K562 (cell line): ENCODE data around the gene RPS10. TPM values are rescaled to one million over a fixed set of nuclear protein-coding genes. Genes with fewer than 3 reads are reported as not detected.

Experiments
- ATF3 ChIP-seq, 2 experiments: fragments of 450-650 bp in 1 of 2; sonication (generic) in 1 of 2; formaldehyde crosslinking in 1 of 2; IDR thresholded peaks in 1 of 2; conservative IDR thresholded peaks in 1 of 2; 2 replicates each; pipeline versions ENCODE4 v1.6.1 to v1.8.1; 2016 to 2023; ENCODE audit warnings: mild to moderate bottlenecking in 2 of 2, moderate library complexity in 2 of 2, inconsistent platforms in 1 of 2, missing genetic modification reagents in 1 of 2
- CEBPB ChIP-seq: fragments of 450-650 bp; IDR thresholded peaks from 2 replicates; pipeline ENCODE4 v1.6.1; 2016; ENCODE audit warnings: missing genetic modification characterization, missing compliant biosample characterization
- DEAF1 ChIP-seq: fragments of 450-650 bp; formaldehyde crosslinking; IDR thresholded peaks from 2 replicates; pipeline ENCODE4 v1.4.0; 2020; ENCODE audit warnings: mild to moderate bottlenecking, moderate library complexity
- FOXJ2 ChIP-seq: fragments of 200-800 bp; sonication (Bioruptor generic); IDR thresholded peaks from 2 replicates; pipeline ENCODE4 v1.6.1; 2016; ENCODE audit warnings: missing genetic modification characterization, missing compliant biosample characterization
- GATA2 ChIP-seq: sonication (generic); formaldehyde crosslinking; IDR thresholded peaks from 2 replicates; pipeline ENCODE4 v1.4.0; 2020; ENCODE audit warnings: mild to moderate bottlenecking, missing genetic modification reagents
- HMG20B ChIP-seq: fragments of 250-450 bp; sonication (Bioruptor Pico); IDR thresholded peaks from 2 replicates; pipeline ENCODE4 v1.5.0; 2021; ENCODE audit warnings: mild to moderate bottlenecking
- HOXB6 ChIP-seq: fragments of 250-450 bp; sonication (Bioruptor Pico); IDR thresholded peaks from 2 replicates; pipeline ENCODE4 v1.5.1; 2022; ENCODE audit warnings: mild to moderate bottlenecking, borderline replicate concordance
- KDM4B ChIP-seq, 2 experiments: fragments of 450-650 bp in 1 of 2; sonication (generic) in 1 of 2; IDR thresholded peaks; 2 replicates each; pipeline ENCODE4 v1.6.1; 2016 to 2017; ENCODE audit warnings: borderline replicate concordance in 2 of 2, antibody characterized with exemption in 1 of 2, low read depth in 1 of 2, mild to moderate bottlenecking in 1 of 2
- KLF6 ChIP-seq: fragments of 250-450 bp; sonication (Bioruptor Pico); IDR thresholded peaks from 2 replicates; pipeline ENCODE4 v1.4.0; 2020; ENCODE audit warnings: mild to moderate bottlenecking, moderate library complexity, borderline replicate concordance
- MCM3 ChIP-seq: fragments of 450-650 bp; IDR thresholded peaks from 2 replicates; pipeline ENCODE4 v1.6.1; 2016
- NCOA4 ChIP-seq: fragments of 450-650 bp; IDR thresholded peaks from 2 replicates; pipeline ENCODE4 v1.6.1; 2018; ENCODE audit warnings: mild to moderate bottlenecking; ENCODE audit not compliant: partially characterized antibody
- NEUROD1 ChIP-seq: fragments of 150-350 bp; IDR thresholded peaks from 2 replicates; pipeline ENCODE4 v1.6.1; 2014; ENCODE audit warnings: borderline replicate concordance, low read length, low read depth; ENCODE audit not compliant: partially characterized antibody
- POLR2G ChIP-seq: fragments of 200-400 bp; formaldehyde crosslinking; IDR thresholded peaks from 2 replicates; pipeline ENCODE4 v1.6.1; 2017; ENCODE audit warnings: low read depth, mild to moderate bottlenecking, antibody characterized with exemption, low read length, moderate library complexity
- RB1 ChIP-seq: fragments of 450-650 bp; IDR thresholded peaks from 2 replicates; pipeline ENCODE4 v1.6.1; 2017; ENCODE audit warnings: low read depth, mild to moderate bottlenecking
- SMAD1 ChIP-seq: fragments of 150-350 bp; IDR thresholded peaks from 2 replicates; pipeline ENCODE4 v1.6.1; 2014; ENCODE audit warnings: low read length, low read depth; ENCODE audit not compliant: partially characterized antibody
- SOX6 ChIP-seq: fragments of 450-650 bp; IDR thresholded peaks from 2 replicates; pipeline ENCODE4 v1.6.1; 2014; ENCODE audit warnings: mild to moderate bottlenecking
- SPI1 ChIP-seq: IDR thresholded peaks from 2 replicates; pipeline ENCODE4 v1.6.1; 2011; ENCODE audit warnings: low read depth, low read length, control low read depth, borderline replicate concordance
- ZBTB5 ChIP-seq: fragments of 450-650 bp; IDR thresholded peaks from 2 replicates; pipeline ENCODE4 v1.6.1; 2017; ENCODE audit warnings: antibody characterized with exemption
- ZNF12 ChIP-seq: sonication (generic); formaldehyde crosslinking; IDR thresholded peaks from 2 replicates; pipeline ENCODE4 v1.4.0; 2020; ENCODE audit warnings: mild to moderate bottlenecking, missing genetic modification reagents
- ZNF124 ChIP-seq: sonication (generic); formaldehyde crosslinking; IDR thresholded peaks from 2 replicates; pipeline ENCODE4 v1.8.1; 2022; ENCODE audit warnings: missing genetic modification reagents
- ZNF239 ChIP-seq: fragments of 250-450 bp; sonication (Bioruptor Pico); IDR thresholded peaks from 2 replicates; pipeline ENCODE4 v1.4.0; 2020; ENCODE audit warnings: mild to moderate bottlenecking
- ZNF282 ChIP-seq: sonication (generic); formaldehyde crosslinking; IDR thresholded peaks from 2 replicates; pipeline ENCODE4 v1.8.1; 2023; ENCODE audit warnings: missing genetic modification reagents
- ZNF324 ChIP-seq: fragments of 250-450 bp; sonication (Bioruptor Pico); IDR thresholded peaks from 2 replicates; pipeline ENCODE4 v1.4.0; 2020; ENCODE audit warnings: mild to moderate bottlenecking
- ZNF644 ChIP-seq: fragments of 200-800 bp; sonication (Bioruptor generic); IDR thresholded peaks from 2 replicates; pipeline ENCODE4 v1.6.1; 2016; ENCODE audit warnings: low read depth, missing genetic modification characterization, missing compliant biosample characterization
- polyA plus RNA-seq, 8 experiments: library from polyadenylated mRNA; depleted of rRNA in 4 of 8; stranded (reverse) in 5 of 8; unstranded in 3 of 8; fragments of >200 nt; fragmentation: Nextera tagmentation in 2 of 8; fragmentation: Illumina TruSeq in 1 of 8; extraction: Ambion mirVana in 2 of 8; extraction: Trizol in 1 of 8; gene quantifications; 2 replicates each; pipeline versions ENCODE4 v1.2.1 to v1.2.3, GENCODE V29; 2011 to 2014; ENCODE audit warnings: inconsistent platforms in 1 of 8, missing spikeins in 1 of 8
- total RNA-seq, 7 experiments: library from RNA; depleted of rRNA in 6 of 7; stranded (reverse); fragments of >200 nt in 6 of 7; fragmentation: Illumina TruSeq in 2 of 7; extraction: Trizol in 2 of 7; gene quantifications; 2 replicates each; pipeline versions ENCODE4 v1.2.1 to v1.2.3, GENCODE V29; 2011 to 2021; ENCODE audit warnings: low replicate concordance in 1 of 7

The RPS10 gene
- total and polyA plus RNA-seq, 9 of the 15 experiments (the other 6 are each of a cell fraction or from before 2014, with no cell fraction given), result 2,680 to 5,251 (median 3,876) TPM

- TF ChIP-seq POLR2G (peak; percentile 93), HMG20B (CRISPR knock-in tag) (no peak), NEUROD1 (peak; percentile 69), DEAF1 (CRISPR knock-in tag) (peak; percentile 74), SOX6 (peak; percentile 59; the same call in 1 of the 2 replicates), GATA2 (CRISPR knock-in tag) (peak; percentile 97), ZNF282 (CRISPR knock-in tag) (no peak), ZNF644 (no peak), CEBPB (no peak), FOXJ2 (tag) (no peak), RB1 (peak; percentile 89), KDM4B (IDR thresholded peaks at IDR 0.05; ENCODE audit: borderline replicate concordance in 2 of 2, low read depth in 1 of 2) (no peak; a peak in 1 of 4 replicates), MCM3 (no peak), KLF6 (CRISPR knock-in tag) (no peak), ZNF239 (CRISPR knock-in tag) (no peak), NCOA4 (no peak), ZNF324 (CRISPR knock-in tag) (no peak), ZNF124 (no peak), ZNF12 (CRISPR knock-in tag) (no peak; the same call in 1 of the 2 replicates), ZBTB5 (no peak), ATF3 (IDR thresholded peaks at IDR 0.05) (no peak; the same call in 1 of the 2 replicates), ATF3 (CRISPR knock-in tag; conservative IDR thresholded peaks at IDR 0.05) (0 out of 2 replicates have a peak, but pooled peaks have one; percentile 28), SMAD1 (no peak), HOXB6 (CRISPR knock-in tag) (no peak), SPI1 (peak; percentile 80)
These were observed 33.2 kb downstream of the RPS10 start, which contains the start of gene NUDT3 (continued) for GRCh38 chr6:34392497-34393190.
